HG02981 (cell line): Measurements from ENCODE around the gene CHRD.

Source experiments
- ATAC-seq: cut with Tn5 transposase; IDR thresholded peaks from one replicate; pipeline ENCODE4 v1.9.1; 2021; ENCODE audit warnings: mild to moderate bottlenecking, moderate library complexity; ENCODE audit not compliant: unreplicated experiment

The CHRD gene

GRCh38 chr3:184381261-184382224 lies 1.7 kb downstream of the CHRD start:
- no peak for ATAC-seq

- ATAC-seq = no peak
Observed at GRCh38 chr3:184382326-184383032, 2.6 kb downstream of the CHRD start.

- no peak for ATAC-seq
Observed at GRCh38 chr3:184383033-184383740, 3.3 kb downstream of the CHRD start.

- no peak for ATAC-seq
Observed at GRCh38 chr3:184384342-184384741, 4.5 kb downstream of the CHRD start.

- ATAC-seq = no peak
Observed at GRCh38 chr3:184384856-184385422, 5.1 kb downstream of the CHRD start.

GRCh38 chr3:184386047-184386806 lies 6.4 kb downstream of the CHRD start:
- no peak for ATAC-seq

GRCh38 chr3:184387174-184387714 lies 7.4 kb downstream of the CHRD start:
- no peak for ATAC-seq

GRCh38 chr3:184388164-184388935 lies 8.5 kb downstream of the CHRD start:
- ATAC-seq = no peak

- no peak for ATAC-seq
Observed at GRCh38 chr3:184388936-184389230, 9.0 kb downstream of the CHRD start.

GRCh38 chr3:184389384-184389783 lies 9.5 kb downstream of the CHRD start:
- ATAC-seq = no peak

- no peak for ATAC-seq
Observed at GRCh38 chr3:184389935-184390528, 10.2 kb downstream of the CHRD start.

GRCh38 chr3:184391266-184391665 lies 11.4 kb downstream of the CHRD start:
- ATAC-seq = no peak

- ATAC-seq = no peak
Observed at GRCh38 chr3:184395320-184395660, 15.4 kb downstream of the CHRD start.

- ATAC-seq = no peak
Observed at GRCh38 chr3:184399410-184399809, 19.6 kb downstream of the CHRD start.

- no peak for ATAC-seq
Observed at GRCh38 chr3:184405075-184406030, 25.5 kb downstream of the CHRD start.

GRCh38 chr3:184409331-184409926 lies 29.6 kb downstream of the CHRD start:
- ATAC-seq = no peak

GRCh38 chr3:184409946-184410500 lies 30.2 kb downstream of the CHRD start:
- ATAC-seq = no peak
